ENCODE results near the gene FGF23. TPM values are rescaled to one million over a fixed set of nuclear protein-coding genes. Genes with fewer than 3 reads are reported as not detected.

FGF23 gene
- total RNA-seq, 1 experiment from 2014 or later, result 0.24 TPM

DNA sequence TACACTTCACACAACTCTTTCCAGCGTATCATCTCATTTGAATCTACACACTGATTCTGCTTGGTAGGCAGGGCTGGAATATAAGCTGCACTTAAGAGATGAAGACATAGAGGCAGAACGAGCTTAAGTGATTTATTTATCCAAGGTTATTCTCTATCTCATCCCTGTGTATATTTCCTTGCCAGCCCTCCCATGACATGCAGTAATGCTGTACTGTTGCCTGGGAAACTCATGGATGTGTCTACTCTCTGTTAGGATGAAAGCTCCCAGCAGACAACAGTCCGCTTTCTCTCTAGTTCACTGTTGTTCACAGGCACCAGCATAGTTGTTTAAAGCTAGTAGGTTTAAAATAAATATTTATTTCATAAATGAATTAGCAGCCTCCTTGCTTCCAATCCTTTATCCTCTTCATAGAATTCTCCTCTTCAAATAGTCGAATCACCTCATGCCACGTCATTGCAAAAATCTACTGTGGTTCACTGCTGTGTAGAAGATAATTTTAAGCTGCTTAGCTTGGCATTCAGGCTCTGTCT, 40.7 kb upstream of the FGF23 start:
- Histone ChIP-seq H3K4me1 (ENCODE audit: insufficient read depth, low read length) (no peaks in the 10 kb centered on the region), H2AK5ac (ENCODE audit: insufficient read length, low read length) (no peak overlapping the region), H4K20me1 (ENCODE audit: control insufficient read depth, insufficient read depth, insufficient read length) (peaks cover under 1% of the 10 kb centered on the region), H4K91ac (ENCODE audit: insufficient read length, low read depth, low read length) (no peak overlapping the region), H3T11ph (ENCODE audit: low read length) (no peak overlapping the region), H2BK120ac (ENCODE audit: low read depth, low read length, poor library complexity, severe bottlenecking) (no peak overlapping the region), H2BK20ac (ENCODE audit: low read depth, low read length, poor library complexity, severe bottlenecking) (no peak overlapping the region), H3K18ac (ENCODE audit: insufficient read length, low read depth, low read length) (no peak overlapping the region), H2BK15ac (ENCODE audit: low read depth, low read length) (no peak overlapping the region), H3K4me2 (ENCODE audit: insufficient read depth, insufficient read length, low read length) (no peak overlapping the region), H3K79me2 (ENCODE audit: insufficient read depth, low read length) (no peaks in the 10 kb centered on the region), H2BK5ac (ENCODE audit: insufficient read length, low read length) (no peak overlapping the region), H3K79me1 (ENCODE audit: insufficient read depth, low read depth, low read length, poor library complexity, severe bottlenecking) (no peaks in the 10 kb centered on the region), H2BK12ac (ENCODE audit: insufficient read length, low read depth, low read length) (no peak overlapping the region), H3K4ac (ENCODE audit: low read depth, low read length) (no peak overlapping the region), H3K27ac (ENCODE audit: insufficient read length, low read depth, low read length) (no peak overlapping the region), H2AFZ (ENCODE audit: low read length) (no peak overlapping the region), H3K9ac (ENCODE audit: extremely low read depth, insufficient read length, low read length) (no peak overlapping the region), H3K14ac (ENCODE audit: insufficient read depth, low read length) (no peak overlapping the region), H3K9me3 (ENCODE audit: control insufficient read depth, low read depth, low read length) (no peaks in the 10 kb centered on the region), H4K5ac (ENCODE audit: insufficient read length, low read depth, low read length) (no peak overlapping the region), H3K27me3 (ENCODE audit: insufficient read depth, low read length) (no peaks in the 10 kb centered on the region), H3K23me2 (ENCODE audit: insufficient read length, low read depth, low read length, poor library complexity, severe bottlenecking) (no peaks in the 10 kb centered on the region), H3K23ac (ENCODE audit: insufficient read length, low read depth, low read length) (no peak overlapping the region), H3K56ac (ENCODE audit: insufficient read length, low read depth, low read length) (no peak overlapping the region), H4K8ac (replicated peaks; ENCODE audit: insufficient read length, low read depth, low read length) (no peak overlapping the region)
- Mint-ChIP-seq H3K4me1 (peaks cover 5 to 11% of the 10 kb centered on the region in 2 experiments), H3K4me3 (no peak overlapping the region), H3K36me3 (ENCODE audit: insufficient read depth in 1 of 3, low read depth in 3 of 3) (no peaks in the 10 kb centered on the region), H3K27ac (no peak overlapping the region), H3K9me3 (no peaks in the 10 kb centered on the region), H3K27me3 (ENCODE audit: low read depth) (peaks cover 7% of the 10 kb centered on the region)
- DNase-seq, result no peak
- no CpG with 5 or more reads among the region's 5 CpGs for WGBS (ENCODE audit: extremely low coverage, insufficient read length, low lambda C conversion rate)
- TF ChIP-seq, protein P1, sequence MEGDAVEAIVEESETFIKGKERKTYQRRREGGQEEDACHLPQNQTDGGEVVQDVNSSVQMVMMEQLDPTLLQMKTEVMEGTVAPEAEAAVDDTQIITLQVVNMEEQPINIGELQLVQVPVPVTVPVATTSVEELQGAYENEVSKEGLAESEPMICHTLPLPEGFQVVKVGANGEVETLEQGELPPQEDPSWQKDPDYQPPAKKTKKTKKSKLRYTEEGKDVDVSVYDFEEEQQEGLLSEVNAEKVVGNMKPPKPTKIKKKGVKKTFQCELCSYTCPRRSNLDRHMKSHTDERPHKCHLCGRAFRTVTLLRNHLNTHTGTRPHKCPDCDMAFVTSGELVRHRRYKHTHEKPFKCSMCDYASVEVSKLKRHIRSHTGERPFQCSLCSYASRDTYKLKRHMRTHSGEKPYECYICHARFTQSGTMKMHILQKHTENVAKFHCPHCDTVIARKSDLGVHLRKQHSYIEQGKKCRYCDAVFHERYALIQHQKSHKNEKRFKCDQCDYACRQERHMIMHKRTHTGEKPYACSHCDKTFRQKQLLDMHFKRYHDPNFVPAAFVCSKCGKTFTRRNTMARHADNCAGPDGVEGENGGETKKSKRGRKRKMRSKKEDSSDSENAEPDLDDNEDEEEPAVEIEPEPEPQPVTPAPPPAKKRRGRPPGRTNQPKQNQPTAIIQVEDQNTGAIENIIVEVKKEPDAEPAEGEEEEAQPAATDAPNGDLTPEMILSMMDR (conservative IDR thresholded peaks at IDR 0.05), result no peak

Data from H9 (cell line).